ENCODE measurements around the gene RAB35.
A peak's percentile ranks its signal among the peaks of the same experiment; 100 is the strongest.

RAB35 gene

DNA sequence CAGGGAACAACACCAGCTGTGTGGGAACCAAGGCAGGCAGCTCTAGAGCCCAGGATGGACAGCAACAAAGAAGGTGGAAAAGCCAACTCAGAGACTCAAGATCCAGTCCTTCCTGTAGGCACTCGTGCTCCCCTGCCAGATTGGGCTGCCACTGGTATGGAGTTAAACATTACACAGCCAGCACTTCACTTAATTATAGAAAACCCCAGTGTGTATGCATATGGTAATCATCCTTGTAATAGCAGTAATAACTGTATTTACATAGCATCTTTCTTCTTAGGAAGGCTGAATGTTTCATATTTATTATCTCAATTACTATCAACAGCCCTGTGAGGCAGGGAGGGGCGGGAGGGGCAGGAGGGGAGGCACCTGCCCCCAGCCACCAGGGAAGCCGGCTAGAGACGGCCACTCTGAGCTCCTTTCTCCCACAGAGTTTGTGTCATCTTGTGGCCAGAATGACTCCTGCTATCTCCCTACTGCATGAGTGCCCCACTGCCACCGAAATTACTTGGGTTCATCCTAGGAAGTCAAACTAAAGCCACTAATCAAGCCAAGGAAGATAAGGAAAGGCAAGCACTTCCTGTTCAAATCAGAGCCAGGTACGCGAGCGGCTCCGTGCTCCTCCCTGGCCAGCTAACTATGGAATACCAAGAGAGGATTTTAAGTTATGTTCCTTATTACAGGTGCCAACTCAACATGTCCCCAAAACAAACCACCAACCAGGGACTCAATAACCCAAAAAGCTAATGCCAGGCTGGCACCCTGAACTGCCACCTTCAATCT, 15.7 kb upstream of the RAB35 start:
- no peak for DNase-seq

DNA sequence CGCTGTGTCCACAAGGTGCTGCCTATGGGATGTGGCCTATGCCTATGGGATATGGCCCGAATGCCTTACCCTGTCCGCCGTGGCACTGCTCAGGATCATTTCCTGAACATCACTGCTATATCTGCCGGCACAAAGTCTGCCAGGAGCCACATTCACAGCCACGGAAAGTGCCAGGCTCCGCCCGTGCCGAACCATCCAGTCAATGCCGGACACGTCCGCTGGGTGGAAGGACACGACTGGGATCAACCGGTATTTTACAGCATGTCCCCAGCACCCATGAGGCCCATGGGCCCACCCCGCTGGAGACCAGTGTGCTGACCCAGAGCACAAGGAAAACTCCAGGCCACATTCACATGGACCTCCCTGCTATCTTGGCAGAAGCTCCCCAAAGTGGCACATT, 14.6 kb upstream of the RAB35 start:
- no peak for DNase-seq

DNA sequence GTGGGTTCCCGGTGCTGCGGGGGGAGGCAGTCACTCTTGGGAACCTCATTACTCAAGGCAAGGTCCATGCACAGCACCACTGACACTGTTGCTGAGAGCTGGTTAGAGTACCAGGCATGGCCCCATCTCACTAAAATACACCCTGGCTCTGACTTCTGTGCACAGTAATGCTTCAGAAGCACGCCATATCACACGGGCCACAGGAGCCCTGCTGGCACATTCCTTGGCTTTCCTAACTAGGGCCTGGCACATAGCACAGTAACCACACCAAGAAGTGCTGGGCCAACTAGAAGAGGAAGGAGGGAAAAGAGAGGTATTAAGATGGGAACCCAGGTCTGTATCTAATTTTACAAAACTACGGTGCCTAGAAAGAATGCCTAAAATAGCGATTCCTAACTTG, 13.5 kb upstream of the RAB35 start:
- no peak for DNase-seq

DNA sequence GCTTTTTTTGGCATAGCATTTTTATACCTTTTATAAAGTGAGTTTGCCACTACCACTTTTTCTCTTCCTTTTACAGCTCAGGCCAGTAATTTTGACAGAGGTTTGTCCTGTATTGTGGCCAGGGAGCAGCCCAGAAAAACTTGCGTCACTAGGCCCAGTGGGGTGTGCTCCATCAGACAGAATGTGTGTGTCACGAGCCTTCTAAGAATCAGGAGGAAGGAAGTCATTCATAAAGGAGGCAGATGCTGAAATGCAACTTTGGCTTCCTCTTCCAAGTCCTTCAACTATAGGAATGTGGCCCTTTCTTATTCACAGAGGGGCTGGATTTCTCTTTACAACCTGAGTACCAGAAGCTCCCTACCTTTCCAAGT, 10.1 kb upstream of the RAB35 start:
- DNase-seq: peak in 1 of 2 donors; percentile 49

DNA sequence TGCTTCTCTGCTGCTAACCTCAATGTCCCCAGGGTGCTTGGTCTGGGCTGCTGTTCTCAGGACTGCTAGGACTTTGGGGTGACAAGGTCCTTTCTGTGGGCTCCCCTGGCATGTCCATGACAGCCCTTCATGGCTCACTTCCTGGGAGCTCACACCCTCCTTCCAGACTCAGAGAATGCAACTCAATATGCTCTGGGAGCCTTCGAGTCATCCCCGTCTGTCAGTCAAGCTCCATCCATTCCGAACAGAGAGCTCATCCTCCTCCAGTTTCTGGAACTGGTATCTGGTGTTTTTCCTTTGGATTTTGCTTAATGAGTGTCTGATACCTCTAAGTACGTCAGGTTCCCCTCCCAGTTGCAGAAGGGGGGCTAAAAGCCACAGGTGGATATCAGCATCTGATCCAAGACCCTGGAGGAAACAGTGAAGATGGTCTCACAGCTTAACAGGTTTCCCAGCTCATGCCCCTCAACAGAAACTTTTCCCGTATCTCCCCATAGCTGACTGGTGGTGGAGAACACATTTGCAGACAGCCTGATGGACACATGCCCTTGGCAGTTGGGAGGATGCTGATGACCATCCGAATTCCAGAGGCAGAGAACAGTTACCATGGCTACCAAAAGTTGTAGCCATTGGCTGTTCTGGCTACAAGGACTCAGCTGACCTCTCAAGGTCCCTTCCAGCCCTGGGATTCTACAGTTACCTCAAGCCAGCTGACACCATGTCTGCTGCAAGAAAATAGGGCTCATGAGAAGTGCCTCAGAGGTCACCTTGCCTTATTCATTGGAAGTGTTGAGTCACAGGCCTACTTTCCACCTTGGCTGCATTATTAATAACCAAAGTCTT, 9.5 kb upstream of the RAB35 start:
- no peak for DNase-seq

DNA sequence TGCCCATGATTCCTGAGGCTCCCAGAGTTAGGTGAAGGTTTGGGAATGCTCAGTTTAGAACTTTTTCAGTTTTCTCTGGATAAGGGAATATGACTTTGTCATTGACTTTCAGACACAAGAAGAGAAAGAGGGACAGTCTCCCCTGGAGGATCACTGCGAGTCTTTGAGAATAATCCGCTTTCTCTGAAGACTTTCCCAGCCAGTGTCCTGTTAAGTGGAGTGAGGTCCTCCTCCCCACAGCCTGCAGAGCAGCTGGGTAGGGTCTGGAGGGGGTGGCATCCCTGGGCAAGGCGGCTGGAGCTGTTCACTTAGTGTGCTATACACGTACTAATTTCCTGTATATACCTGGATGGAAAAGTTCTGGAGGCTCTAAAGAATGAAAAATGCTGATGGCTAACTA, 8.5 kb upstream of the RAB35 start:
- DNase-seq: no peak

DNA sequence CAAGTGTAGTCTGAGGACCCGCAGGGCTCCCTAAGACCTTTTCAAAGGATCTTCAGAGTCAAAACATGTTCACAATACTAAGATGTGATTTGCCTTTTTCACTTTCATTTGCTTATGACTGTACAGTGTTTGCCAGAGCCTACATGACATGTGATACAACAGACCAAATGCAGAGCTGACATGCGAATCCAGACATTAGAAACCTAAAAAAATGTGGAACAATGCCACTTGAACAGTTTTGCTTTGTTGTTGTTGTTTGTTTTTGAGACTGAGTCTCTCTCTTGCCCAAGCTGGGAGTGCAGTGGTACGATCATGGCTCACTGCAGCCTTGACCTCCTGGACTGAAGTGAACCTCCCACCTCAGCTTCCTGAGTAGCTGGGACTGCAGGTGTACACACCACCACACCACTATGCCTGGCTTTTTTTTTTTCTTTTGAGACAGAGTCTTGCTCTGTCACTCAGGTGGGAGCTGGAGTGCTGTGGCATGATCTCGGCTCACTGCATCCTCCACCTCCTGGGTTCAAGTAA, 5.3 kb upstream of the RAB35 start:
- peak in 1 of 2 donors; percentile 22 for DNase-seq

DNA sequence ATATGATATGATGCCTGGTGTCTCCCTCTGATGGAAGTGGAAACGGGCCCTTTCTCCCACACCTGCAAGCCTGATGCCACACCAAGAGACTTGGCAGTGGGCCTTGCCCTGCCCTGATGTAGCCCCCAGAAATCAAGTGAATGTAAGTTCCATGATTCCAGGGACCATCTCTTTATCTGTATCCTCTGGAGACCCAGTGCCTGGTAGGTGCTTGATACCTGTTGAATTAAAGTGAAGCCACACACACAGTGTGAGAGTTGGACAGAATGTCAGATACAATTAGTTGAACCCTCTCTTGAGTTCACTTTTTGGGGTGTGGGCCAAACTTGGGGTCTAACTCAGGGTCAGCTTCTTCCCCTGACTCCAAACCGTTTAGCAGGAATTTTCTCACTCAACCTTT, 4.8 kb upstream of the RAB35 start:
- no peak for DNase-seq

DNA sequence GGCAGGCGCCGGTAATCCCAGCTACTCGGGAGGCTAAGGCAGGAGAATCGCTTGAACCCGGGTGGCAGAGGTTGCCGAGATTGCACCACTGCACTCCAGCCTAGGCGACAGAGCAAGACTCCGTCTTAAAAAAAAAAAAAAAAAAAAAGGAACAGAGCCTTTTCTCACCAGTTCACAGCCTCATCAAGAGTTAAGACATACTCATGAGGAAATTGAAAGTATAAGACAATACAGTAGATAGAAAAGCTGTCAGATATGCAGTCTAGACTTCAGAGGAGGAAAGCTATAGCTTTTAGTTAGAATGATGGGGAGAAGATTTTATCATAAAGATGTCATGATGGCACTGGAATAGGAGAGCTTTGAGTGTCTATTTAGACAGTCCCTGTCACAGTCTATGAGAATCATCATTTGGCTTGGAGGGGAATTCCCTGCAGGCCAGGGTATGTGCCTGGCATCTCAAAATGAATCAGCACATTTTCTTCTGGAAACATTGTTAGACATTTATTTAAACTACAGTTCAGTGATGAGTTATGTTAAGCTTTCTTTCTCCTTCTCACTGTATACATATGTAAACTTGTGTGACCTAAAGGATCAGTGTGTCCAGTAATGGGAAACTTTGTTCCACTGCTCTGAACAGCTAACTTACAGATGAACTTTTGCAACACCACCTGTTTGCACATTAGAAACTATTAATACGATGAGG, 2.9 kb upstream of the RAB35 start:
- DNase-seq: peak in 1 of 2 donors; percentile 31

DNA sequence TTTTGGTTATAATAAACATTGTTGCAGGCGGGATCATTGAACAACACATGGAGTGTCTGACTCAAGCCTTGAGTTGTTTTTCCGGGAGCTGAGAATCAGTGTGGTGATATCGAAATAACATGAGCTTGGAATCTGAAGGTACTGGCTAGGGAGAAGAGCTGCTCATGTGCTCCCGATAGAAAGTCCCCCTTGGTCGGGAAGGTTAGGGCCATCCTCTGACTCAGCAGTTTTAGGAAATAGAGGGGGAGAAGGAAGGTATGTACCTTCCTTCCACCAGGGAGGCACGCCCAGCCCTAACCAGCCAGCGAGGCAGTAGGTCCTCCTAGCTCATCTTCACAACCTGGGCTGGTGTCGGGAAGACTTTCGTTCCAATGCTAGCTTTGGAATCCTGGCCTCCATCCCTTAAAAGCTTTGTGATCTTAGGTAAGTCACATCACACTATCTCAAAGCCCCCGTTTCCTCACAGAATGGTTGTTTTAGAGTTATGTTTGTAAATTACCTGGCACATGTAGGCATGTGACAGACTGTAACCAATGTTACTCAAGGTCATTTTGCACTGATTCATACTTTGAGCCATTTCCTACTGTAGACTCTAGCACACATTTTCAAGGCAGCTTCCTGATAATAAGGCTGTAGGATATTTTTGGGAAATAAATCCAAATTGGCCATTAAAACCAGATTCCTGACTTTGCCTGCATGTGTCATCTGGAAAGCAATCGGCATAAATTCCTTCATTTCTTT, 1.9 kb upstream of the RAB35 start:
- no peak for DNase-seq

DNA sequence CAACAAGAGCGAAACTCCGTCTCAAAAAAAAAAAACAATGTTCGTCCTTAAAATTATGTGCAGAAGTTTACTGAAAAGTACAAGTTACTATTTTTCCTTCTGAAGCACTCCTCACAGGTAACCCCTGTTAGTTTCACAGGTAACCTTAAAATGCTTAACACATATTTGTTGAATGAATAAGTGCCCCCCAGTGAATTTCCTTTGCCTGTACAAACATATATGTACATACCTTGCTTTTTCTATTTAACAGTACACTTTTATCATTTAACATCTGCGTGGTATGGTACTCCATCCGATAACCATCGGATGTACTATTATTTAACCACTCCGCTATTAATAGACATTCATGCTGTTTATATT, 1.4 kb upstream of the RAB35 start:
- no peak for DNase-seq

DNA sequence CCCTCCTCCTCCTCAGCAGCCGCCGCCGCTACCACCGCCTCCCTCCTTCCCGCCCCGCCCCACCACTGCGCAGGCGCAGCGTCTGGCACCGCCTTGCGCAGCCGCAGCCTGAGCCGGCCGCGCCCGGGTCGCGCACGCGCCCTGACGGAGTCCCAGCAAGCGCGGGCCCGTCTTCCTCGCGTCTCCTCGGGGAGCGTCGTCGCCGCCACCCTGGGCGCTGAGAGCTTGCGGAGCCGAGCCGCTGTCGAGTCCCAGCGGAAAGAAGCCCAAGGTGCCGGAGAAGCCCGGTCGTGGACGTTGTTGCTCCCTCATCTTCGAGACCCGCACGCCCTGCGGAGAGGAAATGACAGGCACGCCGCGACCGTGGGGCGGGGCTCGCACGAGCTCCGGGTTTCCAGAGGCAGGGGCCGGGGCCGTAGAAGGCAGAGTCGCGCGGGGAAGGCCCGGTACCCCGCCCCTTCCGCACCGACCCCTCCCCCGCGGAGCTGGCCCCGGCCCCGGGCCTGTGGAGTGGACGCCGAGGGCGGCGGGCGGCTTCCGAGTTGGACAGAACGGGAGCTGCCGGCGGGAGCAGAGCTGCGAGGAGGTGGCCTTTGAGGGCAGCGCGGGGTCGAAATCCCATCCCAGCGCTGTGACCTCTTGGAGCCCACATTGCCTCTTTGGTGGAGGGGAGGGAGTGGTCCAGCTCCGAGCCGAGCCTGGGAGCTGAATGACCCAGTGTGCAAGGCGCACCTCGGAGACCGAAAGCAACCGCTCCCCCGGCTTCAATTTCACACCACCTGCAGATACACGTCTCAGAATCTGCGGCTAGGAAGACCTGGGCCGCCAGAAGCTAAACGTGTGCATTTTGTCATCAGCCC, 469 bp upstream of the RAB35 start:
- DNase-seq: peak; percentile 96 to 97

DNA sequence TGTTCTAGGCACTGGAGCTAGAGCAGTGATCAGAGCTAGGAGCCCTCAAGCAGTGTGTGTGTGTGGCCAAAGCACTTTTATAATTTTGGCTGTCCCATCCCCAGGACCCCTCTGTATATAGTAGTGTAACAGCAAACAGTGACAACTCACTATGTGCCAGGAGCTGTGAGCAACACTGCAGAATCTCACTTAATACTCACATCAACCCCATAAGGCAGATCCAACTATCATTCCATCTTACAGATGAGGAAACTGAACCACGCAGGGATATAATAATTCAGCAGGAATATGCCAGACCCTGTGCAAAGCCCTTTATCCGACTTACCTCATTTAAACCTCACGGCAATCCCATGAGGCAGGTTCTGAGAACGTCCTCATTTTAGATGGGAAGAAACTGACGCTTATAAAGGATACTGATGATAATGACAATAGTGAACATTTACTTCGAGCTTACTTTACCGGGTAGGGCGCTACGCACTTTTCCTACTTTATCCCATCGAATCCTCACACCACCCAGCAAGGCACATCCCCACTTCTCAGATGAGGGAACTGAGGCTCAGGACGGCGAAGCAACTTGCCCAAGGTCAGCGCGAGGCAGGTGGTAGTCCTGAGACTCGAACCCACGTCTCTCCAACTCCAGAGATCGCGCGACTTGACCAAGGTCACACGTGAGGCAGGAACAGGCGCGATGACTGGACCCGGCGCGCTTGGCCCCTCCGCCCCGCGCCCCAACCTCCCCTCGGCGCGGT, 687 bp downstream of the RAB35 start:
- DNase-seq: peak; percentile 19 to 30

DNA sequence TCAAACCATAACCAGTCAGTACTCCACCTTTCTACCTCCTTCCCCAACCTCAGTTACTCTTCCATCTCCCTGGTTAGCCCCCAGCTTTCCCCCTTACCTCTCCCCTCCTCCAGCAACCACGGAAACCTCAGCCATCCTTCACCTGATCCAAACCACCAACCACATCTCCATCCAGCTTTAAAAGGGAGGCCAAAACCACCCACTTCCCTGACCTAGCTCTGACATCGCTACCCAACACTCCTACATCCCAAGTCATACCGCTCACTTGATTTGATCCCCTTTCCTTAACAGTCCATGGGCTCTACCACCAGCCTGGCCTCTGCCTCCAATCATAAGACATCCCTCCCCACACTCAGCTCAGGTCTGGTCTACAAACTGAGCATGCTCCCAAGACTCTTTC, 1.5 kb downstream of the RAB35 start:
- DNase-seq: no peak

DNA sequence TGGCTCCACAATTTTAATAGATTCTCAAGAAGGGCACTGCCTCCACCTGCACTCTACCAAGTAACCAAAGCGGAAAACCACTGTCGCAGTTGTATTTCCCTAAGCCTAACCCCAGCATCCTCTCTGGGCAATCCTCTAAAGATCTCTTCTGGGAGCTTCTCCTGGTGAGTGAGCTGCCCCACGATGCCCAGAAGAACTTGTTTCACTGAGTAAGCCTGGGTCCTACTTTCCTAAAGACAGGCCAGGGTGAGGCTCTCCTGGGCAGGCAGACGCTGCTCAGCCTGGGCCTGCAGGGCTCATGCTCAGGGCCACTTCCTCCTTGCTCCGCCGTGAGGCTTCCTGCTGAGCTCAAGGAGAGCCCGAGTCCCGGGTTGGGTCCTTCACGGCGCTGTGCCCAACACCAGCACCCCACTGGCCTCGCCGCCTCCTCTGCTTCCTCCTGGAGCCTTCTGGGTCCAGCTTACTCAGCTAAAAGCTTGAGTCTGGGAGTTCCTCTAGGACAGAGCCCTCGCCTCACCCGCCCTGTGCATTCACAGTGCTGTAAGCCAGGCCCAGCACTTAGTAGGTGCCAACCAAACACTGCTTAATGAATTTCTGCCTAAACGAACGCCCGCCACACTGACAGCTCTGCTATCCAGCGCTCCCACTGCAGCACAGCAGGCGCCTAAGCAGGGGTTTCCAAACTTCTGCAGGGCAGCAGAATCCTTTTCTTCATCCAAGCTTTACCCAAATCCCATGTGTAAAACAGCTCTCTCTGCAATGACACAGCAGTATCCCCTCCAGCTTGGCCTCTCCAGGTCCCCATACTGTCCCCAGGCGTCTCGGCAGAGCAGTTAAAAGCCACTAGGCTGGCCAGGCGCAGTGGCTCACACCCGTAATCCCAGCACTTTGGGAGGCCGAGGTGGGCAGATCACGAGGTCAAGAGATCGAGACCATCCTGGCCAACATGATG, 5.7 kb downstream of the RAB35 start:
- DNase-seq: peak; percentile 55 to 68

DNA sequence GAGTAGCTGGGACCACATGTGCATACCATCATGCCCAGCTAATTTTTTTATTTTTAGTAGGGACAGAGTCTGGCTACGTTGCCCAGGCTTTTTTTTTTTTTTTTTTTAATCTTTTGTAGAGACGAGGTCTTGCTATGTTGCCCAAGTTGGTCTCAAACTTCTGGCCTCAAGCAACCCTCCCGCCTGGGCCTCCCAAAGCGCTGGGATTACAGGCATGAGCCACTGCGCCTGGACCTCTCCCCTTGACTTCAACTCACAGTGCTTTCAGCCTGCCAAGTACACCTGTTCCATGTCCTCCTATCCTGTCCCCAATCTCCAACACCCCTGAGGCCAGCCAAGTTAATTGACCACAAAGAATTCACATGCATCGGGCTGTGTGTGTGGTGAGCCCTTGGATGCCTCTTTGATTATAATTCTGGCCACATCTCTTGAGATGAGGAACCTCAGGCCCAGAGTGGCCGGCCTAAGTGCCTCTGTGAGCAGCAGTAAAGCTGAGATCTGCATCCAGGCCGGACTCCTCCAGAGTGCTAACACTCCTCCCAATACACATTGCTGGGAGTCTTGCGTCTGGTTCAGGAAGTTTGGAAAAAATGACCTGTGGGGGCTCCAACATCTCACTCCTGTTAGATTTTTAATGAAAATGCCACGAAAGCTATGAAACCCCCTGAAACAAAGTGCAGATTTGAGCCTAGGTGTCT, 6.8 kb downstream of the RAB35 start:
- no peak for DNase-seq

DNA sequence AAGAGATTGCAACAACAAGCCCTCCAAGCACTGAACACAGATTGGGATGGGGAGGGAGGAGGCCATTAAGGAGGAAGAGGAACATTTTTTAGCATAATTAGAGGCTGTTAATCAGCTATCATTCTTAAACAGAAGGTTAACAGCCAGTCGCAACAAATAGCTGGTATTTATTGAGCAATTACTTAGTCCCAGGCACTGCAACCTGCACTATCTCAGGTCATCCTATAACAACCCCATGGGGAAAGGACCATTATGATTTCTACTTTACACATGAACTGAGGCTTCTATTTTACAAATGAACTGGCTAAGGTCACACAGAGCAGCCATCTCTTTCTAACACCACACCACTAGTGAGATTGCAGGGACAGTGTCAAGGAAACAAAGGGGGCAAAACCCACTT, 10.4 kb downstream of the RAB35 start:
- no peak for DNase-seq

DNA sequence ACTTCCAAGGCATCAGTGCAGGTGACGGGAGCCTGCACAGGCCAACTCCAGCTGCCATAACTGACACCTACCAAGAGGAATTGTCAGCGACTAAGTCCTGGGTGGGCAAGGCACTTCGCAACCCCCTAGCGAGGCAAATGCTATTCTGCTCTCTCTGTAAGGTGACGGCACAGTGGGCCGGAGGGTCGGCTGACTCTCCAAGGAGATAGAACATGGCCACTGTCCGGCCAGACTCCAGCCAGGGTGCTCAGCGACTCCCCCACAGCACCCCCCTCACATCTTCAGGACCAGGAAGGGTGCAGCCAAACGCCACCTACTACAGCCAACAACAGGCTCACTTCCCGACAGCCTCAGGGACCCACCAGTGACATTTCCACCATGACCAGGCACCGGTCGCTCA, 13.2 kb downstream of the RAB35 start:
- no peak for DNase-seq

DNA sequence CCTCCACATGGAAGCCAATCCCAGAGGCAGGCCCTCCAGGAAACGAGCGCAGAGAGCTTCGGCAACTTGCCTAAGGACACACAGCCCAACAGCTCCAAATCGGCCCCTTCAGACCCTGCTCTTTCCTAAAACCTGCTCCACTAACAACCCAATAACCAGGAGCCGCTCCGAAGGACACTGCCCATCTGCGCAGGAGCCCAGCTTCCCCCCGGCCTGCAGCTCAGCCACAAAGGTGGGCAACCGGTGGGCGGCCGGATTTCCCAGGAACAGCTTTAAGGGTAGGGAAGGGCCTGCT, 13.6 kb downstream of the RAB35 start:
- no peak for DNase-seq

Data from CD4-positive, alpha-beta T cell treated with Interleukin-1 beta for 1 hour (primary cell).